ENCODE results near the gene MPHOSPH9.

MPHOSPH9 gene, protein sequence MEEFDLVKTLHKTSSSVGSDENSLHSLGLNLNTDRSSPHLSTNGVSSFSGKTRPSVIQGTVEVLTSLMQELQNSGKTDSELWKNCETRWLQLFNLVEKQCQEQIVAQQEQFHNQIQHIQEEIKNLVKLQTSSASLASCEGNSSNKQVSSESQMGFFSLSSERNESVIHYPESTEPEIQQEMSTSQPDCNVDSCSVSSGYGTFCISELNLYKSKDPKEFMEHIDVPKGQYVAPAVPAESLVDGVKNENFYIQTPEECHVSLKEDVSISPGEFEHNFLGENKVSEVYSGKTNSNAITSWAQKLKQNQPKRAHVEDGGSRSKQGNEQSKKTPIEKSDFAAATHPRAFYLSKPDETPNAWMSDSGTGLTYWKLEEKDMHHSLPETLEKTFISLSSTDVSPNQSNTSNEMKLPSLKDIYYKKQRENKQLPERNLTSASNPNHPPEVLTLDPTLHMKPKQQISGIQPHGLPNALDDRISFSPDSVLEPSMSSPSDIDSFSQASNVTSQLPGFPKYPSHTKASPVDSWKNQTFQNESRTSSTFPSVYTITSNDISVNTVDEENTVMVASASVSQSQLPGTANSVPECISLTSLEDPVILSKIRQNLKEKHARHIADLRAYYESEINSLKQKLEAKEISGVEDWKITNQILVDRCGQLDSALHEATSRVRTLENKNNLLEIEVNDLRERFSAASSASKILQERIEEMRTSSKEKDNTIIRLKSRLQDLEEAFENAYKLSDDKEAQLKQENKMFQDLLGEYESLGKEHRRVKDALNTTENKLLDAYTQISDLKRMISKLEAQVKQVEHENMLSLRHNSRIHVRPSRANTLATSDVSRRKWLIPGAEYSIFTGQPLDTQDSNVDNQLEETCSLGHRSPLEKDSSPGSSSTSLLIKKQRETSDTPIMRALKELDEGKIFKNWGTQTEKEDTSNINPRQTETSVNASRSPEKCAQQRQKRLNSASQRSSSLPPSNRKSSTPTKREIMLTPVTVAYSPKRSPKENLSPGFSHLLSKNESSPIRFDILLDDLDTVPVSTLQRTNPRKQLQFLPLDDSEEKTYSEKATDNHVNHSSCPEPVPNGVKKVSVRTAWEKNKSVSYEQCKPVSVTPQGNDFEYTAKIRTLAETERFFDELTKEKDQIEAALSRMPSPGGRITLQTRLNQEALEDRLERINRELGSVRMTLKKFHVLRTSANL

DNA sequence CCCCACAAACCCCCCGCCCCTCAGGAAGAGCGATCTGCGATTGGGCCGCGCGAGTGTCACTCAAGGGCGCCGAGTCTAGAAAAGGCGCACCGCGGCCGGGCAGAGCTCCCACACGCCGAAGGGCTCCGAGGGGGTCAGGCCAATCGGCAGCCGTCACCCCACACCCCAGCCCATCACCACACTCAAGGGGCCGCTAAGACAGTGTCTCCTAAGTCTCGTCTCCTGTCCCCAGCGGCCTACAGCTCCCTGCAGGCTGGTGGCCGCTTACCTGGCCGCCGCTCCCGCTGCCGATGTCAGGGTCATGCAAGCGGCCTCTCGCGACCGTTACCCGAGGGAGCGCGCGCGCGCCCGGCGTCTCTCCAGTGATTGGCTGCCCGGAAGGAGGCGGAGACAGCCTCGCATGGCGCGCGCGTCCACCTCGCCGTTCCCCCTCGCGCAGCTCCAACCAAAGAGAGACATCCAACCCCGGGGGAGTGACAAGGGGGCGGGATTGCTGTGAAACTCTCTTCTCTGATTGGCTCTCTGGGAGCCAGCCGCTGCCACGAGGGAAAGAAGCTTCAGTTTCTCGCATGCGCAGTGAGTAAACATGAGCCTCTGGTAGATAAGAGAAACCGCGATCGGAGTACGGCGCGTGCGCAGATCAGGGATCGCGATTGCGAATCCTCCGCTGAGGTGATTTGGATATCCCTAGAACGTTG, at the start of gene MPHOSPH9, which contains the start of gene MTRFR:
MPHOSPH9 (minus strand) TSS at position 335 of the 698 bp plus-strand sequence. CDS start 2,777 bp downstream, outside the sequence.
MTRFR (plus strand) TSS at position 630 of the 698 bp plus-strand sequence. CDS start 20,239 bp downstream, outside the sequence.
- DNase-seq, result peak; percentile 99

DNA sequence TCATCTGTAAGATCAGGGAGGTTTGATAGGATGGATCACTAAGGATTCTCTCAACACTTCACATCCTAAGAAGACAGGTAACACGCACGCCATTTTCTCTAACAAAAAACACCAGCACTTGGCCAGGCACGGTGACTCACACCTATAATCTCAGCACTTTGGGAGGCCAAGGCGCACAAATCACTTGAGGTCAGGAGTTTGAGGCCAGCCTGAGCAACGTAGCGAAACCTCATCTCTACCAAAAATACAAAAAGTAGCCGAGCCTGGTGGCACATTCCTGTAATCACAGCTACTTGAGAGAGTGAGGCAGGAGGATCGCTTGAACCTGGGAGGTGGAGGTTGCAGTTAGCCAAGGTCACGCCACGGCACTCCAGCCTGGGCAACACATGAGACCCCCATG, 49.2 kb upstream of the MPHOSPH9 start:
- no peak for DNase-seq

- DNase-seq, result no peak
These were observed 48.0 kb upstream of the MPHOSPH9 start for GRCh38 chr12:123280971-123281370.

GRCh38 chr12:123278101-123278627, 45.2 kb upstream of the MPHOSPH9 start:
- DNase-seq, result no peak

DNA sequence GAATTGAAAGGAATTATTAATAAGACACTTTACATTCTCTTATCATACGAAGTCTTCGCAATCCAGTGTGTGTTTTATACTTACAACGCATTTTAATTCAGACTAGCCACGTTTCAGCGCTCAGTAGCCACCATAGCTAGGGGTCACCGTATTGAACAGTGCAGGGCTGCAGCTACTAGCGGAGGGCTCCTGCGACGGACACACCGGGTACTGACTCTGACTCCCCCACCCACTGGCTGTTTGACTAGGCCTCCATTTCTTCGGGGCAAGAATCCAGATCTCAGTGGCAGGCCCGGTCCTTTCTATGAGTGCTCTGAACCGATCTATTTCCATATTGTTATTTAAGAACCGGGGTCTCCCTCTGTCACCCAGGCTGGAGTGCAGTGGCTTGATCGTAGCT, 40.2 kb upstream of the MPHOSPH9 start:
- no peak for DNase-seq

- peak; percentile 38 for DNase-seq
These were observed 38.2 kb upstream of the MPHOSPH9 start for GRCh38 chr12:123271001-123271668.

DNA sequence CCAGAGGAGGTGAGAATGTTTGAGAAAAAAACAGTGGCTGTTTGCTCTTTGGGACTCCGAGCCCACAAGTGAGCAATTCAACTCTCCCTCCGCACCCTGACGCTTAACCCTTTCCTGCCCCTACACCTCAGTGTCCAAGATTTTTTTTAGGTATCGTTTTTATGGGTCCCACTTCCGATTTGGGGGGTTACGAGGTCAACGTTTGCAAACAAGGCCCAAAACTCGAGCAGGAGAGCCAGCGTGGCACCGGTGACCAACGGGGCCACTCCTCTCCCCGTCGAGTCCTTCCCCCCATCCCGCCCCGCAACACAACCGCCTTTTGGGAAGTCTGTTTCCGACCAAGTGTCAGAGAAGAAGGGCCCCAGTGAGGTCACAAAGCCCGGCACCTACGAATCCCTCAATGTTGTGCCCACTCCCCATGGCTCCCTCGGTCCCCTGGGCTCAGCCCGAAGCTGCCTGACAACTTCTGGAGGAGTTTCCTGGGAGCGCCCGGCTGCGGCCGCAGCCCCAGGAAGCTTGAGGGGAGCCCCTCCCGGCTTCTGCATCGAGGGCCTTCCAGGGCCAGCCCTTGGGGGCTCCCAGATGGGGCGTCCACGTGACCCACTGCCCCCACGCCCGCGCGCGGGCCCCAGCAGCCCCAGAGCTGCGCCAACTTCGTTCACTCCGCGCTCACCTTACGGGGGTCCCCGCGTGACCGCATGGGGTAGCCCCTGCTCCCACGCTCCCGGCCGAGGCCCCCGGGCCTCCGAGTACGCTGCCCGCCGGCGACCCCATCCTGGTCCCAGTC, 37.5 kb upstream of the MPHOSPH9 start:
- no peak for DNase-seq

- no peak for DNase-seq
These were observed 36.9 kb upstream of the MPHOSPH9 start for GRCh38 chr12:123269896-123270213.

DNA sequence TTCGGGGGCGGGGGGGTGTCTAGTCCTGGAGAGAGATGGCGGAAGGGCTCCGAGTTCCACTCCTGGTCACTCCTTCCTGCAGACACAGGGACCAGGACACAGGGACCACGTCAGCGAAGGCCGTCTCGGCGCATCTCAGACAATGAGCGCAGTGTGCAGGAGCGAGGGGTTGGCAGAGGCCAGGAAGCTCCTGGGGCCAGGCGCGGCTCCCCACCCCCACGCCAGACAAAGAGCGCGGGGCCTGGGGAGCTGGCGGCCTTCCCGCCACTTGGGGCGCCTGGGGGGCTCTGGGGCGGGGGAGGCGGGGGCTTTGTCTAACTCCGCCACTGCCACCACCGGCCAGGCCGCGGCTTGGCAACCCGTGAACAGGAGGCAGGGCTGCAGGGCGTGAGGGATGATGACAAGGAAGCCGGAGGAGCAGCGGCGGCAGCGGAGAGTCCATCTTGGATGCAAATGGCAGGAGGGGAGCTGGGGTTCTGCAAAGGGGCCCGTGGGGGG, 36.5 kb upstream of the MPHOSPH9 start:
- DNase-seq, result peak; percentile 72

- no peak for DNase-seq
These were observed 35.9 kb upstream of the MPHOSPH9 start for GRCh38 chr12:123268850-123269249.

DNA sequence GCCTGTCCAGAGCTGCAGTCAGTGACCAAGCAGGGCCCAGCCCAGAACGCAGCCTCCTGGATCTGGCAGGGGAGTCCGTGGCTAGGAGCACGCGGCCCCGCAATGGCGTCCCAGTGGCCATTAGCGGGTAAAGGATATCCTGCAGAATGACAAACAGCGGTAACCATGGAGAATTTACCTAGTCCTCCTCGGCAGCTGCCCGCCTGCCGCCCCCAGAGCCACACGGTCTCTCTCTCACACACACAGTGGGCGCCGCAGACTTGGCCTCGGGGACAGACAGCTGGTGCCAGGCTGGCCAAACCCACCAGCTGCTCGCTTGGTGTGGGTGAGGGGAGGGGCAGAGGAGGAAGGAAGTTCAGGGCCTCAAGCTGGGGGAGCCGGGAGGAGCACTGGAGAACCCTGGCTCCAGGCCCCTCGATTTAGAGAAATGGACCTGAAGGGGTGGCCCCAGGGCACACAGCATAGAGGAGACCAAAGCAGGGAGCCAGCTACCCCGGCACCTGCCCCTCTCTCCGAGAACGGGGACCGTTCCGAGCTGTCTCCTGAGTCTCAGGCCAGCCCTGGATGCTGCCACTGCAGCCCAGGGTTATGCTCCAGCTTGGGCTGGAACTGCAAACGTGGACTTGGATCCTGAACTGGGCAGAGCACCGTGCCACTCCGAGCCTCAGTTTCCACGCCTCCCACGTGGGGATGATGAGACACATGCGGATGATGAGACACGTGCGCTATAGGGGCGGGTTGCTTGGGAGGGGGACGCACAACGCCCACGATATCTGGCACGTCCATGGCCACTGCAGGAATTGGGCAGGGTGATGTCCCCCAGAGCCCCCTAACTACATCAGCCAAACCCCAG, 35.3 kb upstream of the MPHOSPH9 start:
- DNase-seq, result no peak

DNA sequence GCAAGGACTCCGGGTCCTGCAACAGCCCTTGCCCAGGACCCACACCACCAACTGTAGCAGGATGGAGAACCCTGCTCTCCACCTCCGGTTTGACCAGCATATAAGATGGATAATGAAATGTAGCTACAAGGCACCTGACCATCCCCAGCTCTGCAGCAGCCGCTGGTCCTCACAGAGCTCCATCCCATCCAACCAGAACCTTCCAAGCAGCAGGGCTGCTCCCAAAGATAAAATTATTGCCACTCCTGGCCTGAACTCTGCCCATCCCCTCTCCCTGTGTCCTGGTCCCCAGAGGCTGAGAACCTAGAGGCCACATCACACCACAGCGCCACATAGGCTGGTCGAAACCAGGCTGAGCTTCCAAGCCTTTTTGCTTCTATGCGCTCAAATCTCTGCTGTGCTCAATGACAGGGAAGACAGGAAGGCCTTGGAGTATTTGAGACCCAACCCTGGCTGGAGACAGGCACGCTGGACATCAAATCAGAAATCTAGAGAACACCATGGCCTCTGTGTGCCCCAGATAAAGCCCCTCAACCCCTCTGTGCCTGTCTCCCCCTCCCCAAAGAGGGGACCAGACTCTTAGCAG, 34.5 kb upstream of the MPHOSPH9 start:
- DNase-seq, result no peak

GRCh38 chr12:123266679-123267277, 33.8 kb upstream of the MPHOSPH9 start:
- no peak for DNase-seq

GRCh38 chr12:123265851-123266678, 33.1 kb upstream of the MPHOSPH9 start:
- DNase-seq, result no peak

DNA sequence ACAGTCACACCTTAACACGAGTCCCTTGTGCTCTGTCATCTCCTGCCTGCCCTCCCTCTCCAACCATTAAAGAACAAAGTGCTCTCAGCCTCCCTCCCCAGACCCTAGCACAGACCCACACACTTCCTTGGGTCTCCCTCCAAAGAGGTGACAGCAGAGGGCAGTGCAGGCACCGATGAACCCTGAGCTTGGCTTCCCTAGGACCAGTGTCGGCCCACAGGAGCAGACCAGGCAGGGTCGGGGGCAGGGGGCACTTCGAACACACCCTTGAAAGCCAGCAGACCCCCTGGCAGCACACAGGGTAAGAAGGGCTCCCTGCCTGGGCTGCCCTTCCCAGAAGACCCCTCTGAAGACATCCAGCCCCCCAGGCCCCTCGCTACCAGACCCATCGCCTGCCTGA, 31.7 kb upstream of the MPHOSPH9 start:
- DNase-seq, result no peak

GRCh38 chr12:123263196-123263817, 30.4 kb upstream of the MPHOSPH9 start:
- DNase-seq, result no peak

DNA sequence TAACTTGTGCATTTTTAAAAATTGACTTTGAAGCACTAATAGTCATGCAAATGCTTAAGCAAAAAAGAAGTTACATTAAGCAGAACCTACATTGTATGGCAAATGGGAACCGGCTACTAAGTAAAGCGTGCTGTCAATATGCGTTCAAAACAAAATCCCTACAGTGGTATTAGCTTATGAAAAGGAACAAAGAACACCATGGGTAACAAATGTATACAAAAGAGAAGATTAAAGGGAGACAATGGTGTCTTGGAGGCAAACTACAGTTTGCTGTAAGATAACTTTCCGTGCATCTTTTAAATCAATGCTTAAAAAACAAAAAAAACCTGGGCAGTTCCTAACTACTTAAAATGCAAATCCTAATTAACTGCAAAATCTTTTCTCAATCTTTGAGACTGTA, 28.3 kb upstream of the MPHOSPH9 start:
- no peak for DNase-seq
